ENCODE measurements around the gene ARRDC5.

The ARRDC5 gene

DNA sequence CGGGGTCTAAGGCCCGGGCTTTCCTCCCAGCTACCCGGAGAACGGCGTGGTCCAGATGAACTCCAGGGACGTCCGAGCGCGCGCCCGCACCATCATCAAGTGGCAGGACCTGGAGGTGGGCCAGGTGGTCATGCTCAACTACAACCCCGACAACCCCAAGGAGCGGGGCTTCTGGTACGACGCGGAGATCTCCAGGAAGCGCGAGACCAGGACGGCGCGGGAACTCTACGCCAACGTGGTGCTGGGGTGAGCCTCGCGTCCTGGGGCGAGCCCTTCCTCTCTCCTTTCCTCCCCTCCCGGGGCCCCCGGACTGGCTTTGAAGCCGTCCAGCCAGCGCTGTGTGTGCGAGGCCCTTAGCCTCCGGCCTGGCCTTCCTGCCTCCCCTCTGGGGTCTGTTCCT lies 30.0 kb upstream of the ARRDC5 start:
- H3K27ac ChIP-seq: no peak overlapping the region; the same call in 1 of the 2 replicates
- TF ChIP-seq, protein P1, sequence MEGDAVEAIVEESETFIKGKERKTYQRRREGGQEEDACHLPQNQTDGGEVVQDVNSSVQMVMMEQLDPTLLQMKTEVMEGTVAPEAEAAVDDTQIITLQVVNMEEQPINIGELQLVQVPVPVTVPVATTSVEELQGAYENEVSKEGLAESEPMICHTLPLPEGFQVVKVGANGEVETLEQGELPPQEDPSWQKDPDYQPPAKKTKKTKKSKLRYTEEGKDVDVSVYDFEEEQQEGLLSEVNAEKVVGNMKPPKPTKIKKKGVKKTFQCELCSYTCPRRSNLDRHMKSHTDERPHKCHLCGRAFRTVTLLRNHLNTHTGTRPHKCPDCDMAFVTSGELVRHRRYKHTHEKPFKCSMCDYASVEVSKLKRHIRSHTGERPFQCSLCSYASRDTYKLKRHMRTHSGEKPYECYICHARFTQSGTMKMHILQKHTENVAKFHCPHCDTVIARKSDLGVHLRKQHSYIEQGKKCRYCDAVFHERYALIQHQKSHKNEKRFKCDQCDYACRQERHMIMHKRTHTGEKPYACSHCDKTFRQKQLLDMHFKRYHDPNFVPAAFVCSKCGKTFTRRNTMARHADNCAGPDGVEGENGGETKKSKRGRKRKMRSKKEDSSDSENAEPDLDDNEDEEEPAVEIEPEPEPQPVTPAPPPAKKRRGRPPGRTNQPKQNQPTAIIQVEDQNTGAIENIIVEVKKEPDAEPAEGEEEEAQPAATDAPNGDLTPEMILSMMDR (conservative IDR thresholded peaks at IDR 0.05): no peak

DNA sequence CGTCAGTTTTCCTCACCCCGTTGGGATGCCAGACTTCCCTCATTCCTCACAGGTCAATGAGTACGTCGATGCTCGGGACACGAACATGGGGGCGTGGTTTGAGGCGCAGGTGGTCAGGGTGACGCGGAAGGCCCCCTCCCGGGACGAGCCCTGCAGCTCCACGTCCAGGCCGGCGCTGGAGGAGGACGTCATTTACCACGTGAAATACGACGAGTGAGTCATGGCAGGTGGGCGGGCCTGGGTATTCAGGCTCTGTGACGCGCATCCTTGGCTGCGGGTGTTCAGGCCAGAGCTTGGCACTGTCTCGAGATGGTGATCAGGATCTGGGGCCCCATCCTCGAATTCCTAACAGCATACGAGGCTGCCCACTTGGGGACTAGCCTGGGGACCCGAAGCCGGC lies 28.0 kb upstream of the ARRDC5 start:
- TF ChIP-seq, protein P1 (conservative IDR thresholded peaks at IDR 0.05): no peak
- no peak overlapping the region for H3K27ac ChIP-seq

DNA sequence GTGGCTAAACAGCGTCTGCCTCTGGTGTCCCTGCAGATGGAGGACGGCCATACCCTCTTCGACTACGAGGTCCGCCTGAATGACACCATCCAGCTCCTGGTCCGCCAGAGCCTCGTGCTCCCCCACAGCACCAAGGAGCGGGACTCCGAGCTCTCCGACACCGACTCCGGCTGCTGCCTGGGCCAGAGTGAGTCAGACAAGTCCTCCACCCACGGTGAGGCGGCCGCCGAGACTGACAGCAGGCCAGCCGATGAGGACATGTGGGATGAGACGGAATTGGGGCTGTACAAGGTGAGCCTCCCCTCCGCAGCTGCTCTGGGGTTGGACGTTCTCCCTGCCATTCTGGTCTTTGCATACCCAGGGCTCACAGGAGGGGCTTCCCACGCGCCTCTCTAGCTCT lies 26.5 kb upstream of the ARRDC5 start:
- TF ChIP-seq, protein P1 (conservative IDR thresholded peaks at IDR 0.05): no peak
- H3K27ac ChIP-seq: no peak overlapping the region

DNA sequence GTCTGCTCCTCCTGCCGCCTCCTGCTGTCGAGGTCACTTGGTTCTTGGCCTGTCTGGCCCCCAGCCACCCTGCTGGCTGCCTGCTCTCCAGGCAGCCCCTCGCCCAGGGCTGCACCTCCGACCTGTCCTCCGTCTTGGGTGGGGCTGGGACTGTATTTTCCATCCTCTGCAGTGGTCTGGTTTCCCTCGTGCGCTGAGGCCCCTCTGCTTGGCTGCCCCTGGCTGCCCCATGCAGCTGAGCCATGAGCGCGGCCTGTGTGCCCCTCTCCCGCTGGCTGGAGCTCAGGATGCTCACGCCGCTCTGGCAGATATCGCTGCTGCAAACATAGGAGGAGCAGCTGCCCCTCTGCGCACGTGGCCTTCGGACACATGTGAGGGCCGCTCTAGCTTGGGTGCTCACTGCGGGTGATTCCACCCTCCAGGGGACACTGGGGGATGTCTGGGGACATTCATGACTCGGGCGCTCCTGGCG lies 20.6 kb upstream of the ARRDC5 start:
- TF ChIP-seq, protein P1 (conservative IDR thresholded peaks at IDR 0.05): no peak
- H3K27ac ChIP-seq: no peak overlapping the region

DNA sequence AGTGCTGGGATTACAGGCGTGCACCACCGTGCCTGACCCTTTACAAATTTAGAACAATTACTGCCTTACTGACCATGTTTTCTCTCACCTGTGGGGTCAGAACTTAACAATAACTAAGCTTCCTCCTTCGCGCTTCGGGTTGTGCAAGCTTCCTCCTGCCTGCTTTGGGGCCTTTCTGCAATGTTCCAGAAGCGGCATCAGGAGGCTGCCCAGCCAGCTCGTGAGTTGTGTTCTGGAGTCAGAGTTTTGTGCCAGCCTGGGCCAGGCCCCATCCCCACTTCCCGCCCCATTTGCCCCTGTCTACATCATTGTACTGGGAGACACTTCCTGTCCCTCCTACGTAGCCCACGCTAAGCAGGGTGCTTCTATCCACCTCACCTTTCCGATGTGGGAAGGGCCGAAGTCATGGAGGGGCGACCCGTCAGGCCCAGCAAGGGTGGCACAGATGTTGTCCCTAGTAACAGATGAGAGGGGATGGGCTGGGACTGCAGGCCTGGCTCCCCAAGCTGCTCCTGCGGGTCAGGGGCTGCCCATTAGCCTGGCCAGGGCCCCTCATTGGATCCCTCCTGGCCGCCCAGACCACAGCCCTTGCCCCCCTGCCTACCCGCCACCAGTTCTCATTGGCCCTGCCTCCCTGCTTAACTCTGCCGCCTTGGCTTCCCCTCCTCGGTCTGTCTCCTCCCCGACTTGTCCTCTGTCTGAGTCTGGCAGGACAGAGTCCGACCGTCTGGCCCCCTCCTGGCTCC lies 20.0 kb upstream of the ARRDC5 start:
- H3K27ac ChIP-seq: no peak overlapping the region

DNA sequence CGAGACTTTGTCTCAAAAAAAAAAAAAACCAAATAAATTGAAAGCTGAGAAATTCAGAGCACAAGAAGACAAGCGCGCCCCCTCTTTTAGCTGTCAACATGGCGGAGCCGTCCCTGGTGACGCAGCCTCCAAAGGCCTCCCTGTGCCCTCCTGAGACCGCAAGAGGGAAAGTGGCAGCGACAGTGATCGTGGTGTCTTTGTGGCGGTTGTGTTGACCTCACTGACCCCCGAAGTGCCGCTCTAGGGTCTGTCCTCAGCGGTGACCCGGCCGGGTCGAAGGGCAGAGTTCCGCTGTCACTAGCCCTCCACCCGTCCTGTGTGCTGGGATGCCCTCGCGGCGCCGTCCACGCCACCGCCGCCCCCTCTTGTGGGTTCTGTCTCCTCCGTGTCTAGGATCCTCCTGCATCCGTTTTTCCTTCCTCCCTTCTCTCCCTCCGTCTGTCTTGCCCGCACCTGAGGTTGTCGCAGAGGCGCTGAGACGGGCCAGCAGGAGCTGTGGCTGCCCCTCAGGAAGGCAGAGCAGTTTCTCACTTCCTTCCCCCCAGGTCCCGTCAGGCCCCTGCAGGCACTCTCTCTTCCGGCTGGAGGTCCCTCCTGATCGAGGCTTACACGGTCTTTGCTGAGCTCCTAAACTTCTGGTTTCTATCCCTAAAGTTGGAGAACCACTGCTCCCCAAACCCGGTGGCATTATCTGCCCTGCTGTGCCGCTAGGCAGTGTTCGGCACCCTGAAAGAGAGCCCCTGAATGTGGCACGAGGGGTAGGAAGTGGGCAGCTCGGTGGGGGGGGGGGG lies 13.8 kb upstream of the ARRDC5 start:
- H3K27ac ChIP-seq: no peak overlapping the region
- TF ChIP-seq, protein P1 (conservative IDR thresholded peaks at IDR 0.05): no peak

More for the DNA sequence above, 20.0 kb upstream of the ARRDC5 start:
- TF ChIP-seq, protein P1 (conservative IDR thresholded peaks at IDR 0.05): no peak

DNA sequence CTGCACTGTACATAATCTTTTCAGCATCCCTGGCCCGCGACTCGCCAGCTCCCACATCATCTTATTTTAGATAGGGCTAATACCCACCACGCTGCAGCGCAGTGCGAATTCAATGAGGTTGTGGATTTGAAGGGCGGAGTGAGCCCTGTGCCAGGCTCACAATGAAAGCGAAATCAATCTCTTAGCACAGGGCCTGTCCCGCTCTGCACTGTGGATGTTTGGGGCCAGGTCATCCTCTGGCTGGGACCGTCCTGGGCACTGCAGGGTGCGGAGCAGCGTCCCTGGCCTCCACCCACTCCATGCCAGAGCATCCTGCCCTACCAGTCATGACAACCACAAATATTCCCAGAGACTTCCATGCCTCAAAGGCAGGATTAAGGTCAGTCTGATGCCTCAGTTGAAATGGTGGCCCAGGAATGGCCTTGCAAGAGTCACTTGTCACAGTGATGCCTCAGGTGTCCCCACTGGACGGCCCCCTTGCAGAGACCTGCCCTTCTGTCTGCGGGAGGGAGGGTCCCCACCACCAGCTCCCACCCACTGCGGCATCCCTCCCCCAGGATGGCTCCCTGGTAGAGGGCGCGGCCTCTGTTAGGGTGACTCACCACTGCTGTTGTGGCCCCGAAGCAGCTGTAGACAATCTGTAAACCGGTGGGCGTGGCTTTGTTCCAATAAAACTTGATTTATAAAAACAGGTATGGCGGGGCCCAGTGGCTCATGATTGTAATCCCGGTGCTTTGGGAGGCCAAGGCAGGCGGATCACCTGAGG lies 12.2 kb upstream of the ARRDC5 start:
- TF ChIP-seq, protein P1 (conservative IDR thresholded peaks at IDR 0.05): no peak
- H3K27ac ChIP-seq: 0 out of 2 replicates have a peak overlapping the region, but pooled peaks have one; percentile 1
